GM12891 (cell line): ENCODE data around the gene CPE.

Experiments
- POLR2A ChIP-seq: IDR thresholded peaks from 2 replicates; pipeline ENCODE4 v1.6.1; 2011; ENCODE audit warnings: low read depth, low read length, control low read depth
- POLR2AphosphoS5 ChIP-seq: IDR thresholded peaks from 2 replicates; pipeline ENCODE4 v1.6.1; 2011; ENCODE audit warnings: low read depth, low read length, control low read depth
- TAF1 ChIP-seq: IDR thresholded peaks from 2 replicates; pipeline ENCODE4 v1.6.1; 2011; ENCODE audit warnings: low read depth, low read length, control low read depth

DNA sequence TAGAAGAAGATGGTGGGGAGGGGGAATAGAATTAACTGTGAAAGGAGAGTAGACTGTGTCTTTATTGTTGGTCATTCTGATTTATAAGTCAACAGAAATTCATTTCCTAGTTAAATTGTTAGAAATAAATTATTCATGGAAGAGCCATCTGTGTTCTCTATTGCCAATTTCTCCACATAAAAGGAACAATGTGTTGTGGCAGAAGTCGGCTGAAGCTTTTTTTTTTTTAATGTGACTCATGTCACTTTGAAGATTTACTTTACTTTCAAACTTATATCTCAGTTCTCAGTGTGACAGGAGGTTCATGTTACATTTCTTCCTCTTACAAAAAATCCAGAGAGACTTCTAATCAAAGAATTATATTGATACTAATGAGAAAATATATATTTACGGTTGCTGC lies 60.5 kb downstream of the CPE start:
- TF ChIP-seq POLR2A (no peak), TAF1 (no peak), POLR2AphosphoS5 (no peak)
